ENCODE measurements around the gene DIAPH3. TPM values are rescaled to one million over a fixed set of nuclear protein-coding genes. Genes with fewer than 3 reads are reported as not detected.

Gene DIAPH3
- total RNA-seq, 6 experiments from 2014 or later = 18.4 to 38.5 (median 37.5) TPM

DNA sequence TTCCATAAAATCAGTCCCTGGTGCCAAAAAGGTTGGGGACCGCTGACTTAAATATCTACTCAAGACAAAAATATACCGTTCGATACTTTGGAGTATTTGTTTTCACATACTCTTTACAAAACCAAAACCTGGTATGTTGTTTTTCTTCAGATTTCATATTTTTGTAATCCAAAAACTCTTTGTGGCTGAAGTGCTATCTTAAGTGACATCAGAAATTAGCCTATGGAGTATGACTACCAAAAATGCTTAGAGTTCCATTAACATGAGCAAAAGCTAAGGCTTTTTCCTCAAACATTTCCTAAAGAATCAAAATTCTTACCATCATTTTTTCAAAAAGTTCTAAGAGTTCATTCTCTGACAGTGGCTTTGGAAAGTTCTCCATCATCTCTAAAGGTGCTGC, 52.0 kb downstream of the DIAPH3 start:
- DNase-seq = peak; percentile 25
- Mint-ChIP-seq H3K27me3 (ENCODE audit: insufficient read depth) (no peaks in the 10 kb centered on the region), H3K27ac (peak overlapping the region; percentile 79), H3K4me3 (peak overlapping the region; percentile 61), H3K9me3 (peaks cover 23% of the 10 kb centered on the region), H3K4me1 (ENCODE audit: low read depth) (peaks cover 51% of the 10 kb centered on the region), H3K36me3 (ENCODE audit: low read depth) (peaks cover 54% of the 10 kb centered on the region)
- no peak for TF ChIP-seq CTCF (IDR thresholded peaks at IDR 0.05)

GRCh38 chr13:60109285-60109684, 54.4 kb downstream of the DIAPH3 start:
- H3K9me3 Mint-ChIP-seq = peaks cover 10% of the 10 kb centered on the region
- no peaks in the 10 kb centered on the region for H3K27me3 Mint-ChIP-seq (ENCODE audit: insufficient read depth)
- no peak overlapping the region for H3K27ac Mint-ChIP-seq
- no peak overlapping the region for H3K4me3 Mint-ChIP-seq
- DNase-seq = no peak
- no peak for TF ChIP-seq CTCF (IDR thresholded peaks at IDR 0.05)
- H3K36me3 Mint-ChIP-seq (ENCODE audit: low read depth) = peaks cover 37% of the 10 kb centered on the region
- H3K4me1 Mint-ChIP-seq (ENCODE audit: low read depth) = peaks cover 51% of the 10 kb centered on the region

DNA sequence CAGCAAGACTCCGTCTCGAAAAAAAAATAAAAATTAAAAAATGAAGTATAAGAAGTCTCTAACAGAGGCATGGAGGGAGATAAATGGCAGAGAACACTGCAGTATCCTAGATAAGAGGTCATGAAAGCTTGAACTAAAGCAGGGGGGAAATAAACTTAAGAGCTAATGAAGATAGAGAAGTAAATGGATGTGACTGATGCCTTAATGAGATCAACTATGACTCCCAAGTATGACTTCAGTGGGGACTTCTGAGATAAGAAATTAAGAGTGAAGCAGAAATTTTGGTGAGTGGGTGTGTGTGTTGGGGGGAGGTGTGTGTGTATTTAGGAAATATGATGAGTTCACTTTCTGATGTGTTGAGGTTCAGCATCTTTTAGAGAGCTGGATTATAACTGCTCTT, 55.1 kb downstream of the DIAPH3 start:
- DNase-seq = no peak
- peaks cover 46% of the 10 kb centered on the region for H3K4me1 Mint-ChIP-seq (ENCODE audit: low read depth)
- H3K27ac Mint-ChIP-seq = no peak overlapping the region
- TF ChIP-seq CTCF (IDR thresholded peaks at IDR 0.05) = no peak
- no peak overlapping the region for H3K4me3 Mint-ChIP-seq
- peaks cover 3% of the 10 kb centered on the region; the same call in 1 of the 2 replicates for H3K9me3 Mint-ChIP-seq
- no peaks in the 10 kb centered on the region for H3K27me3 Mint-ChIP-seq (ENCODE audit: insufficient read depth)
- peaks cover 30% of the 10 kb centered on the region for H3K36me3 Mint-ChIP-seq (ENCODE audit: low read depth)

DNA sequence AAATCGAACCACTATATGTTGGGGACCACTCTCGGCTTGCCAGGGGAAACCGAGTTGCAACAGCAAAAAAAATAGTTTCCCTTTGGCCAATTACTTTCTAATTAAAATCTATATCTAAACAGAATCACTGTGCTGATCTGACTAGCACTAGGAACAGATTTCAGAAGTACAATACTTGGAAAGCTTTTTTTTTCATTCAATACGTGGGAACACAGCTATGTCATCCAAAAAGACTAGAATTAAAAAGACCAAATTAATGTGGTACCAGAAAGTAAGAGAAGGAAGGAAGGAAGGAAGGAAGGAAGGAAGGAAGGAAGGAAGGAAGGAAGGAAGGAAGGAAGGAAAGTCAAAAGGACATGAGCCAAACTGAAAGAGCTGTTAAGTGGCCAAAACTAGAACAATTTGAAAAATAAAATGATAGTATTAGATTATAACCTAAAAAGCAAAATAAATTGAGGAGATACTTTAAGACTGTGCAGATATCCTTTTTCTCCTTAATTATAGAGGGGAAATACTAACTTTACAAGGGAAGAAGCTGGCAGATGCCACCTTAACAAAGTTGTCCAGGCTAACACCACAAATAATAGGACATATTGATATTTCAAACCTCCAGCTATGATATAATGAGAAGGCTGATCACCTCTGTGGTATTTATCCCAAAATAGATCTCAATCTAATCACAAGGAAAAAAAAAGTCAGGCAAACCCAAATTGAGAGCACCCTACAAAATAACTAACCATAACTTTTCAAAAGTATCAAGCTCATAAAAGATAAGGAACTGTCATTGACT, 63.9 kb downstream of the DIAPH3 start:
- TF ChIP-seq CTCF (IDR thresholded peaks at IDR 0.05) = no peak
- peaks cover 32% of the 10 kb centered on the region for H3K4me1 Mint-ChIP-seq (ENCODE audit: low read depth)
- H3K27ac Mint-ChIP-seq = peak overlapping the region; percentile 8; the same call in 1 of the 2 replicates
- peaks cover 10% of the 10 kb centered on the region; the same call in 1 of the 2 replicates for H3K36me3 Mint-ChIP-seq (ENCODE audit: low read depth)
- DNase-seq = no peak
- H3K9me3 Mint-ChIP-seq = no peaks in the 10 kb centered on the region
- no peaks in the 10 kb centered on the region for H3K27me3 Mint-ChIP-seq (ENCODE audit: insufficient read depth)
- no peak overlapping the region for H3K4me3 Mint-ChIP-seq

- Mint-ChIP-seq H3K27ac (no peak overlapping the region), H3K36me3 (ENCODE audit: low read depth) (peaks cover 4% of the 10 kb centered on the region; the same call in 1 of the 2 replicates), H3K4me1 (ENCODE audit: low read depth) (peaks cover 31% of the 10 kb centered on the region), H3K4me3 (no peak overlapping the region), H3K27me3 (ENCODE audit: insufficient read depth) (no peaks in the 10 kb centered on the region), H3K9me3 (no peaks in the 10 kb centered on the region)
- TF ChIP-seq CTCF (IDR thresholded peaks at IDR 0.05) = no peak
- DNase-seq = no peak
These were observed 68.4 kb downstream of the DIAPH3 start for GRCh38 chr13:60095300-60095699.

Measured in HFFc6 (cell line).